Upper lobe of left lung (tissue), 4 donors: ENCODE data around the gene SMOC2.

ENCODE experiments used
- EP300 ChIP-seq, 4 donors: sonication (generic); formaldehyde crosslinking; IDR thresholded peaks; one replicate each; pipeline ENCODE4 v1.5.1; 2017; ENCODE audit warnings: antibody characterized with exemption in 4 of 4, control low read depth in 2 of 4
- POLR2A ChIP-seq, 4 donors: fragments of 450-650 bp; IDR thresholded peaks; one replicate each; pipeline ENCODE4 v1.5.1; 2016 to 2017; ENCODE audit warnings: antibody characterized with exemption in 4 of 4, mild to moderate bottlenecking in 2 of 4
- POLR2AphosphoS5 ChIP-seq, 2 donors: sonication (generic); formaldehyde crosslinking; IDR thresholded peaks; one replicate each; pipeline ENCODE4 v1.5.1; 2017; ENCODE audit warnings: antibody characterized with exemption in 2 of 2
- TF ChIP-seq, protein P1 (sequence below), 6 experiments: fragments of 450-650 bp in 4 of 6; fragments of 200-600 bp in 2 of 6; sonication (generic) in 2 of 6; IDR thresholded peaks; one replicate each; pipeline ENCODE4 v1.5.1; 2016 to 2019; ENCODE audit warnings: antibody characterized with exemption in 6 of 6

DNA sequence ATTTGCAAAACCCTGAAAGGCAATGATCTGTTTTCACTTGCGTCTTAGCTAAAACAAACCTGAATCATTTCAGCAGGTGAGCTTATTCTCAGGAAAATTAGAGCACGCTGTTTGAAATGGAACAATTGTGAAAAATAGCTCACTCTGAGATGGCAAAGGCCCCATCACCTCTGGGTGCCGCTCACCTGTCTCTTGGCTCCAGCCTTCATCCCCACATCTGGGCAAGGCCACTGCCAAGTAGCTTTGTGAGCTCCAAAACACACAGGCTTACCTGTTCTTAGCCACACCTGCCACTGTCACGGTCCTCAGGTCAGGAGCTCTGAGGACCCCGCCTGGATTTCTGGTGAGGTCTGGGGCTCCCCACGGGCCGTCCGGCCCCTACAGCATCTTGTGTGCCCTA, 66.7 kb downstream of the SMOC2 start:
- TF ChIP-seq, protein P1, sequence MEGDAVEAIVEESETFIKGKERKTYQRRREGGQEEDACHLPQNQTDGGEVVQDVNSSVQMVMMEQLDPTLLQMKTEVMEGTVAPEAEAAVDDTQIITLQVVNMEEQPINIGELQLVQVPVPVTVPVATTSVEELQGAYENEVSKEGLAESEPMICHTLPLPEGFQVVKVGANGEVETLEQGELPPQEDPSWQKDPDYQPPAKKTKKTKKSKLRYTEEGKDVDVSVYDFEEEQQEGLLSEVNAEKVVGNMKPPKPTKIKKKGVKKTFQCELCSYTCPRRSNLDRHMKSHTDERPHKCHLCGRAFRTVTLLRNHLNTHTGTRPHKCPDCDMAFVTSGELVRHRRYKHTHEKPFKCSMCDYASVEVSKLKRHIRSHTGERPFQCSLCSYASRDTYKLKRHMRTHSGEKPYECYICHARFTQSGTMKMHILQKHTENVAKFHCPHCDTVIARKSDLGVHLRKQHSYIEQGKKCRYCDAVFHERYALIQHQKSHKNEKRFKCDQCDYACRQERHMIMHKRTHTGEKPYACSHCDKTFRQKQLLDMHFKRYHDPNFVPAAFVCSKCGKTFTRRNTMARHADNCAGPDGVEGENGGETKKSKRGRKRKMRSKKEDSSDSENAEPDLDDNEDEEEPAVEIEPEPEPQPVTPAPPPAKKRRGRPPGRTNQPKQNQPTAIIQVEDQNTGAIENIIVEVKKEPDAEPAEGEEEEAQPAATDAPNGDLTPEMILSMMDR (IDR thresholded peaks at IDR 0.05), result no peak
- no peak for TF ChIP-seq EP300 (IDR thresholded peaks at IDR 0.05)
- no peak for TF ChIP-seq POLR2A (IDR thresholded peaks at IDR 0.05)
- no peak for TF ChIP-seq POLR2AphosphoS5 (IDR thresholded peaks at IDR 0.05)
